ENCODE results near the gene TRRAP. TPM values are rescaled to one million over a fixed set of nuclear protein-coding genes. Genes with fewer than 3 reads are reported as not detected.

TRRAP gene
- total and polyA plus RNA-seq, 2 donors, result 11.3 to 15.1 TPM

Other genes with a start within 250 kb of the TRRAP start
- 0.24 TPM for gene TMEM130, start 8.5 kb upstream of the TRRAP start, total RNA-seq
- 0.23 TPM for gene TMEM130, start 8.5 kb upstream of the TRRAP start, polyA plus RNA-seq